Measurements from ENCODE around the gene CD84.

Gene CD84

GRCh38 chr1:160504651-160505050 lies 74.6 kb downstream of the CD84 start:
- no peaks in the 10 kb centered on the region for H4K20me1 ChIP-seq (ENCODE audit: insufficient read depth, low read length)
- H3K79me2 ChIP-seq (ENCODE audit: insufficient read depth, low read length) = no peaks in the 10 kb centered on the region
- no peak overlapping the region for H3K4me3 ChIP-seq (ENCODE audit: low read depth in 1 of 2, low read length in 2 of 2)
- no peak overlapping the region for H2AFZ ChIP-seq (ENCODE audit: low read depth, low read length)
- H3K4me1 ChIP-seq (ENCODE audit: insufficient read depth, low read length) = no peaks in the 10 kb centered on the region
- no peak overlapping the region for H3K9ac ChIP-seq (ENCODE audit: low read depth, low read length)
- no peak for ATAC-seq (ENCODE audit: insufficient read depth, low read depth)
- H3K4me2 ChIP-seq (ENCODE audit: insufficient read depth, low read length) = no peak overlapping the region
- H3K36me3 ChIP-seq (ENCODE audit: insufficient read depth, low read length) = no peaks in the 10 kb centered on the region
- no peak for TF ChIP-seq EZH2 (IDR thresholded peaks at IDR 0.05; ENCODE audit: borderline replicate concordance, low read depth, low read length, severe bottlenecking)
- no peak for TF ChIP-seq CTCF (IDR thresholded peaks at IDR 0.05; ENCODE audit: borderline replicate concordance, extremely low read depth, low read length, poor library complexity, severe bottlenecking)
- no peak for DNase-seq
- H3K9me3 ChIP-seq (ENCODE audit: insufficient read depth, low read length, severe bottlenecking) = peaks cover 10% of the 10 kb centered on the region
- H3K27me3 ChIP-seq (ENCODE audit: insufficient read depth, low read length, poor library complexity) = no peaks in the 10 kb centered on the region
- no peak overlapping the region for H3K27ac ChIP-seq (ENCODE audit: low read length)

DNA sequence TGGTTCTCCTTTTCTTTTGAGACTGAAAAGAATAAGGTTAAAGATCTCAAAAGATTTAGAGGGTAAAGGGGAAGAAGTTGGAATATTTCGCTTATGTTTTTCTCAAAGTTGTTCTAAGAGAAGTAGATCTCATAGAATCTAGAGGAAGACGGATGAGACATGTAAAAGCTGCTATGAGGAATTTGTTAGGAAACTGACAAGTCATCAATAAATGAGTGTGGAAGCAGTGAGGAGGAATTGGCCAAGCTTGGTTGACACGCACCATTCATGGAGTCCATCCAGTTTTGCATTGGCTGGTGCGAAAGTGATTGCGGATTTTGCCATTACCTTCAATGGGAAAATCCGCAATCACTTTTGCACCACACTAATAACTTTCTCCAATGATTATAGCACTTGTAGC lies 76.2 kb downstream of the CD84 start:
- no peaks in the 10 kb centered on the region for H3K27me3 ChIP-seq (ENCODE audit: insufficient read depth, low read length, poor library complexity)
- H3K79me2 ChIP-seq (ENCODE audit: insufficient read depth, low read length) = no peaks in the 10 kb centered on the region
- no peak for ATAC-seq (ENCODE audit: insufficient read depth, low read depth)
- H3K36me3 ChIP-seq (ENCODE audit: insufficient read depth, low read length) = no peaks in the 10 kb centered on the region
- peaks cover 15% of the 10 kb centered on the region for H3K9me3 ChIP-seq (ENCODE audit: insufficient read depth, low read length, severe bottlenecking)
- H3K4me1 ChIP-seq (ENCODE audit: insufficient read depth, low read length) = no peaks in the 10 kb centered on the region
- H2AFZ ChIP-seq (ENCODE audit: low read depth, low read length) = no peak overlapping the region
- no peaks in the 10 kb centered on the region for H4K20me1 ChIP-seq (ENCODE audit: insufficient read depth, low read length)
- DNase-seq = no peak
- no peak overlapping the region for H3K4me3 ChIP-seq (ENCODE audit: low read depth in 1 of 2, low read length in 2 of 2)
- H3K9ac ChIP-seq (ENCODE audit: low read depth, low read length) = no peak overlapping the region
- TF ChIP-seq EZH2 (IDR thresholded peaks at IDR 0.05; ENCODE audit: borderline replicate concordance, low read depth, low read length, severe bottlenecking) (no peak), CTCF (IDR thresholded peaks at IDR 0.05; ENCODE audit: borderline replicate concordance, extremely low read depth, low read length, poor library complexity, severe bottlenecking) (no peak)
- no peak overlapping the region for H3K27ac ChIP-seq (ENCODE audit: low read length)
- H3K4me2 ChIP-seq (ENCODE audit: insufficient read depth, low read length) = no peak overlapping the region

GRCh38 chr1:160500321-160500990 lies 78.8 kb downstream of the CD84 start:
- ATAC-seq (ENCODE audit: insufficient read depth, low read depth) = no peak
- no peaks in the 10 kb centered on the region for H4K20me1 ChIP-seq (ENCODE audit: insufficient read depth, low read length)
- TF ChIP-seq EZH2 (IDR thresholded peaks at IDR 0.05; ENCODE audit: borderline replicate concordance, low read depth, low read length, severe bottlenecking) (no peak), CTCF (IDR thresholded peaks at IDR 0.05; ENCODE audit: borderline replicate concordance, extremely low read depth, low read length, poor library complexity, severe bottlenecking) (no peak)

More at GRCh38 chr1:160500321-160500990, 78.8 kb downstream of the CD84 start:
- H3K4me2 ChIP-seq (ENCODE audit: insufficient read depth, low read length) = no peak overlapping the region
- no peaks in the 10 kb centered on the region for H3K36me3 ChIP-seq (ENCODE audit: insufficient read depth, low read length)
- peaks cover 8% of the 10 kb centered on the region for H3K9me3 ChIP-seq (ENCODE audit: insufficient read depth, low read length, severe bottlenecking)
- no peaks in the 10 kb centered on the region for H3K27me3 ChIP-seq (ENCODE audit: insufficient read depth, low read length, poor library complexity)
- no peak for DNase-seq
- H3K9ac ChIP-seq (ENCODE audit: low read depth, low read length) = no peak overlapping the region
- H3K27ac ChIP-seq (ENCODE audit: low read length) = no peak overlapping the region
- no peaks in the 10 kb centered on the region for H3K4me1 ChIP-seq (ENCODE audit: insufficient read depth, low read length)
- no peak overlapping the region for H2AFZ ChIP-seq (ENCODE audit: low read depth, low read length)
- H3K4me3 ChIP-seq (ENCODE audit: low read depth in 1 of 2, low read length in 2 of 2) = no peak overlapping the region
- no peaks in the 10 kb centered on the region for H3K79me2 ChIP-seq (ENCODE audit: insufficient read depth, low read length)
